Ascending aorta (tissue), 2 donors: ENCODE measurements around the gene BLOC1S6. TPM values are rescaled to one million over a fixed set of nuclear protein-coding genes. Genes with fewer than 3 reads are reported as not detected.

ENCODE experiments used
- DNase-seq, 2 donors: peaks; one replicate each; pipeline ENCODE4 v3.0.0-alpha.2; 2019; ENCODE audit warnings: low spot score in 2 of 2
- H3K27ac ChIP-seq, 2 donors: fragments of 200-600 bp; sonication (generic); one replicate each; pipeline ENCODE4 v1.5.1; 2016 to 2017; ENCODE audit warnings: mild to moderate bottlenecking in 1 of 2
- H3K27me3 ChIP-seq: fragments of 200-600 bp; sonication (generic); one replicate; pipeline ENCODE4 v1.5.1; 2017
- H3K36me3 ChIP-seq, 2 donors: fragments of 200-600 bp; sonication (generic); one replicate each; pipeline ENCODE4 v1.5.1; 2016
- H3K4me1 ChIP-seq, 2 donors: fragments of 200-600 bp; sonication (generic); one replicate each; pipeline ENCODE4 v1.5.1; 2016 to 2017; ENCODE audit warnings: mild to moderate bottlenecking in 1 of 2
- H3K4me3 ChIP-seq, 2 donors: fragments of 200-600 bp; sonication (generic); one replicate each; pipeline ENCODE4 v1.5.1; 2016 to 2017; ENCODE audit warnings: mild to moderate bottlenecking in 1 of 2
- H3K9me3 ChIP-seq, 2 donors: fragments of 200-600 bp; sonication (generic); one replicate each; pipeline ENCODE4 v1.5.1; 2016
- intact Hi-C: fragments of 100-400 bp; cut with DNase I; formaldehyde crosslinking; loops from one replicate; pipeline ENCODE4 v1.15.1; 2023
- total RNA-seq: library from RNA; depleted of rRNA; stranded (reverse); fragments of >200 nt; gene quantifications from one replicate; pipeline ENCODE4 v1.1.0, GENCODE V29; 2016
- TF ChIP-seq, protein P1 (sequence below), 3 experiments: fragments of 200-600 bp in 2 of 3; fragments of 450-650 bp in 1 of 3; sonication (generic) in 2 of 3; IDR thresholded peaks; one replicate each; pipeline ENCODE4 v1.5.1; 2016 to 2019; ENCODE audit warnings: antibody characterized with exemption in 3 of 3, mild to moderate bottlenecking in 1 of 3, moderate library complexity in 1 of 3

BLOC1S6 gene
- total RNA-seq, 1 donor from 2014 or later, result 15.4 TPM

DNA sequence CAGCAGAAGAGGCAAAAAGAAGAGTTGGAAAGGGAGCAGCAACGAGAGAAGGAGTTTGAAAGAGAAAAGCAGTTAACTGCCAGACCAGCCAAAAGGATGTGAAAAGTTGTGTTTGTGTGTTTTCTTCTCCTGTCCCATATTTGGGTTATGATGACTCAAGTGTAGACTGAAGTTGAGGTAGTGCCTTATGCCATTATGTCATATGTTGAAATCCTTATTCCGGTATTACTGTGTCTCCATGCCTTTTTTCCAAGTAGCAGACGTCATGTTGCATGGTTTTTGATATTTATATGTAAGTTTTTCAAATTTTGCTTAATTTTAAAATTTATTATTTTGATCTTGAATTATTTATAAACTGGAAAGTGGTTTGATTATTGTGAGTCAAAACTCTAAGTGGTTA lies 19.2 kb downstream of the BLOC1S6 start:
- Histone ChIP-seq H3K4me3 (no peak overlapping the region), H3K9me3 (no peaks in the 10 kb centered on the region), H3K27ac (no peak overlapping the region), H3K36me3 (peaks cover 7 to 31% of the 10 kb centered on the region in 2 donors), H3K27me3 (no peaks in the 10 kb centered on the region), H3K4me1 (no peaks in the 10 kb centered on the region)
- no peak for DNase-seq
- TF ChIP-seq, protein P1, sequence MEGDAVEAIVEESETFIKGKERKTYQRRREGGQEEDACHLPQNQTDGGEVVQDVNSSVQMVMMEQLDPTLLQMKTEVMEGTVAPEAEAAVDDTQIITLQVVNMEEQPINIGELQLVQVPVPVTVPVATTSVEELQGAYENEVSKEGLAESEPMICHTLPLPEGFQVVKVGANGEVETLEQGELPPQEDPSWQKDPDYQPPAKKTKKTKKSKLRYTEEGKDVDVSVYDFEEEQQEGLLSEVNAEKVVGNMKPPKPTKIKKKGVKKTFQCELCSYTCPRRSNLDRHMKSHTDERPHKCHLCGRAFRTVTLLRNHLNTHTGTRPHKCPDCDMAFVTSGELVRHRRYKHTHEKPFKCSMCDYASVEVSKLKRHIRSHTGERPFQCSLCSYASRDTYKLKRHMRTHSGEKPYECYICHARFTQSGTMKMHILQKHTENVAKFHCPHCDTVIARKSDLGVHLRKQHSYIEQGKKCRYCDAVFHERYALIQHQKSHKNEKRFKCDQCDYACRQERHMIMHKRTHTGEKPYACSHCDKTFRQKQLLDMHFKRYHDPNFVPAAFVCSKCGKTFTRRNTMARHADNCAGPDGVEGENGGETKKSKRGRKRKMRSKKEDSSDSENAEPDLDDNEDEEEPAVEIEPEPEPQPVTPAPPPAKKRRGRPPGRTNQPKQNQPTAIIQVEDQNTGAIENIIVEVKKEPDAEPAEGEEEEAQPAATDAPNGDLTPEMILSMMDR (IDR thresholded peaks at IDR 0.05), result no peak
- intact Hi-C loops, result no loop called here

DNA sequence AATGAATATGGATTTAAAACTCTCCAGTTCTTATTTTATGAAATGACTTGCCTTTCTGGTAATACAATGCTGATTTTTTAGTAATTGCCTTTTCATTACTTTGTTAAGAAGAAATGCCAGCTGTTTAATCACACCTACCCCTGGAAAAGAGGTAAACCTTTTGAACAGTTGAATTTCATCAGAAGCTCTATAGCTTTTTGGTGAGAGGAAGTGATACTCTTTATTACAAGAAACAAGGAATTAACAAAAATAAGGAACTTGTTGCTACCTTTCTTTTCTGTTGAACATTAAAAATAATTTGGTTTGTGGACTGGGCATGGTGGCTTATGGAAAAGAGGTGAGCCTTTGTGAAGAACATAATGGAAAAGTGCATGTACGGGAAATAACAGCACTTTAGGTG lies 19.7 kb downstream of the BLOC1S6 start:
- H3K4me1 ChIP-seq, result no peaks in the 10 kb centered on the region
- DNase-seq, result no peak
- TF ChIP-seq, protein P1 (IDR thresholded peaks at IDR 0.05), result no peak
- no peaks in the 10 kb centered on the region for H3K9me3 ChIP-seq
- H3K27ac ChIP-seq, result no peak overlapping the region
- H3K27me3 ChIP-seq, result no peaks in the 10 kb centered on the region
- H3K36me3 ChIP-seq, result peaks cover 7 to 31% of the 10 kb centered on the region in 2 donors
- no peak overlapping the region for H3K4me3 ChIP-seq
- intact Hi-C loops, result no loop called here

DNA sequence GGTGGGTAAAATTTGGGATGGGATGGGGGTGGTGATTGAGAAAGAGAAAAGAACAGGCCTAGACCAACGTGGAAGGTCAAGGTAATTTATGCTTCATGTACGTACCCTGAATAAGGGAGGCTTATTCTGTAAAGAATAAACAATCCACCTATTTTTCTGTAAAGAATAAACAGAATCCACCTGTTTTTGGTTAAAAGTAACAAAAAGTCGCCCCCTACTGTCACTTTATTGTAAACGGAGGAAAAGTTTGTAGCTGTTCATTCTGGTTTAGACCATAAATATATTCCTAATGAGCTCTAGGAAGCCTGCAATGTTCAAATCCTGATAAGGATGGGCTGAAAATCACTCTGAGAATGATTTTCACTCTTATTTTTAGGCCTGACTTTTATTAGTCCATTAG lies 24.1 kb downstream of the BLOC1S6 start:
- no peaks in the 10 kb centered on the region for H3K27me3 ChIP-seq
- intact Hi-C loops, result loop anchor here (5.0 kb wide), 2 partner anchors 89 to 154 kb away; partner anchors contain the start of gene SLC30A4
- no peak for DNase-seq
- H3K36me3 ChIP-seq, result peaks cover 7 to 22% of the 10 kb centered on the region in 2 donors
- H3K9me3 ChIP-seq, result no peaks in the 10 kb centered on the region
- H3K27ac ChIP-seq, result no peak overlapping the region
- no peak overlapping the region for H3K4me3 ChIP-seq
- TF ChIP-seq, protein P1 (IDR thresholded peaks at IDR 0.05), result peak in 1 of 3 experiments; percentile 27
- H3K4me1 ChIP-seq, result no peaks in the 10 kb centered on the region

DNA sequence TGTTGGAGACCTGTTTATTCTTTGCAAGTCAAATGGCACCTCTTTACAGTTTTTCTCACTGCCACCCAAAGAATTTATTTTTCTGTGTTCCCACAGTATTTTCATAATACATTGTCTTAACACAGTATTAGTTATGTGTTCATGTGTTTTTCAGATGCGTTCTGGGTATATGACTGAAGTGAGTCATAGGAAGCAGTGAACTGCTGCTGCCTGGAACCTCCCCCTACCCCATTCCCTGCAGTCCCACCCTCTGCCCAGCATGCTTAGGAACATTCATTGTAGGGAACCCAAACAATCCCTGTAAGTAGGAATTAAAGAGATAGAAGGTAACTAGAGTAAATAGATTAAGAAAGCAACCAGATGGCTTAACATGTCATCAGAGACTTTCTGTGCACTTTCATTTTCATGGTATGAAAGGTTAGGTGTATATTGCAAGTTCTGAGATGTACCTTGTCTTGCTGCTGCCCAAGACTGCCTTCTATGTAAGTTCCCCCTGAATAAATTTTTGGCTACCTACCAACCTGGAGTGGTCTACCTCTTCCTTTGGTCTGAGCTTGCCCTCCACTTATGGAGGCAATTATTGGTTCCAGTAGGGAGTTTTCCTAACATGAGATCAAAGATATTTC lies 25.7 kb downstream of the BLOC1S6 start:
- no peaks in the 10 kb centered on the region for H3K27me3 ChIP-seq
- H3K36me3 ChIP-seq, result peaks cover 0 to 6% of the 10 kb centered on the region in 2 donors
- no peak overlapping the region for H3K27ac ChIP-seq
- no peaks in the 10 kb centered on the region for H3K9me3 ChIP-seq
- TF ChIP-seq, protein P1 (IDR thresholded peaks at IDR 0.05), result no peak
- DNase-seq, result no peak
- H3K4me3 ChIP-seq, result no peak overlapping the region
- intact Hi-C loops, result loop anchor here (5.0 kb wide), 2 partner anchors 91 to 156 kb away; partner anchors contain the start of gene SLC30A4
- H3K4me1 ChIP-seq, result no peaks in the 10 kb centered on the region

DNA sequence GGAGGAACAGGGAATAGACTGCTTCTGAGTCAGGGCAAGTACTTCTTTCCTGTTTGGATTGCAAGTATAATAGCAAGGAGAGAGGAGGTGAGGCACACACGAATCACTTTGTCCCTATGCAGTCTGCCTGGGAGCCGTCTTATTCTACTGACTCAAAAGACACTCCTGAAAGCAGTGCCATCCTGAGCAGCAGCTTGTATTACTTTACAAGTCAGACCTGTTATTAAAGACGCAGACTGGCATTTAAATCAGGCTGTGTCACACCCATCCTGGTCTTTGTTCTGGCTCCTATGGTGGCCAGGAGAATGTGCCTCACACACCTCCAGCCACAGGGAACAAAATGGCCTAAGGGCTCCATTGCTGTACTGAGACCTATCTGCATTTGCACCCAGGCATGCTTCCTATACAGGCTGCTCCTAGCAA lies 29.7 kb downstream of the BLOC1S6 start:
- no peaks in the 10 kb centered on the region for H3K4me1 ChIP-seq
- no peaks in the 10 kb centered on the region for H3K36me3 ChIP-seq
- H3K4me3 ChIP-seq, result no peak overlapping the region
- no peaks in the 10 kb centered on the region for H3K9me3 ChIP-seq
- no peaks in the 10 kb centered on the region for H3K27me3 ChIP-seq
- no peak overlapping the region for H3K27ac ChIP-seq
- TF ChIP-seq, protein P1 (IDR thresholded peaks at IDR 0.05), result no peak
- no peak for DNase-seq
- intact Hi-C loops, result no loop called here
